ENCODE data around the gene KCNQ5. TPM values are rescaled to one million over a fixed set of nuclear protein-coding genes. Genes with fewer than 3 reads are reported as not detected.

KCNQ5 gene
- polyA plus RNA-seq, 3 donors, result not detected

DNA sequence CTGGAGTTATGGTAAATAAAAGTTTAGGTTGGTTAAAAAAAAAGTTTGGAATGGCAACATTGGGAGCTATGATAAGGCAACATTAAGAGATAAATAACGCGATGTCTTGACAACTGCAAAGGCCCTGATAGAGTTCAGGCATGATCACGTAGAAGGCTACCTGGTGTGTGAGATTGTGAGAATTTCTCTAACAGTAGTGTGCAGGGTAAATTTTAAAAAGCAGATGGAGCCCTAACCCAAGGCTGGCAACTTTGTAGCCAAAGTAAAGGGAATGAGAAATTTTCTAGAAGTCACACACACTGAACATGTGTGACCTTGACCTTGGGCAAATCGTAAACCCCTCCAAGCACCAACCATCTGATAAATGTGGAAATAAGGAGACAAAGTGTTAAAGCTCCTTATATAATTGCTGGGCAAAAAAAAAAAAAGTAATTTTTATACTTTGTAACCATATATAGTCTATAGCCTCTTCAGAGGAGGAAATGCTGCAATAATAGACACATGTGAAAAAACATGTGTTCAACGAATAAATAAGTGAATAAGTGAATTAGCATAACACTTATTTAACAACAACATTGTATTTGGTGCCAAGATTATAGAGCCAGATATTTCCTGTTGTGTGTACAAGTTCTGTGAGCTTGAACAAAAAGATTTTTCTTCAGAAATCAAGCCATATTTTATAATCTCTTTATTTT lies 18.2 kb downstream of the KCNQ5 start:
- H4K20me1 ChIP-seq (ENCODE audit: insufficient read depth, low read length), result no peaks in the 10 kb centered on the region
- 90% methylated on average over 3 of the region's 5 CpGs for WGBS (ENCODE audit: insufficient coverage)
- Mint-ChIP-seq H3K9me3 (no peaks in the 10 kb centered on the region), H3K4me3 (no peak overlapping the region), H3K4me1 (peaks cover 3% of the 10 kb centered on the region), H3K27ac (no peak overlapping the region), H3K27me3 (ENCODE audit: low read depth in 3 of 3) (no peaks in the 10 kb centered on the region), H3K36me3 (no peaks in the 10 kb centered on the region)
- no peak overlapping the region for H2AFZ ChIP-seq (ENCODE audit: insufficient read depth, low read depth, low read length, poor library complexity, severe bottlenecking)
- no peak overlapping the region for H3K4me2 ChIP-seq (replicated peaks; ENCODE audit: extremely low read depth, low read length, poor library complexity, severe bottlenecking)
- H3K9me3 ChIP-seq (replicated peaks in 1 of 2; ENCODE audit: control insufficient read depth in 1 of 2, insufficient read depth in 1 of 2, low read length in 2 of 2), result no peaks in the 10 kb centered on the region
- no peak overlapping the region for H3K4me3 ChIP-seq (replicated peaks in 1 of 3; ENCODE audit: low read depth in 2 of 3, low read length in 3 of 3)
- no peak for TF ChIP-seq CTCF (IDR thresholded peaks at IDR 0.05)
- no peak for DNase-seq
- H3K36me3 ChIP-seq (replicated peaks in 1 of 2; ENCODE audit: control insufficient read depth in 1 of 2, insufficient read depth in 2 of 2, low read length in 2 of 2), result no peaks in the 10 kb centered on the region
- no peaks in the 10 kb centered on the region for H3K27me3 ChIP-seq (ENCODE audit: control insufficient read depth in 2 of 2, insufficient read depth in 2 of 2, low read length in 2 of 2)
- no peak overlapping the region for H3K27ac ChIP-seq (ENCODE audit: low read depth in 1 of 2, low read length in 2 of 2)
- intact Hi-C loops (cut with micrococcal nuclease), result no loop called here
- no peaks in the 10 kb centered on the region for H3K4me1 ChIP-seq (ENCODE audit: control insufficient read depth in 1 of 2, insufficient read depth in 2 of 2, low read length in 2 of 2)
- H3K9ac ChIP-seq (ENCODE audit: insufficient read depth, low read length, poor library complexity, severe bottlenecking), result no peak overlapping the region
- H3K79me2 ChIP-seq (ENCODE audit: insufficient read depth, low read length), result no peaks in the 10 kb centered on the region

- Histone ChIP-seq H3K79me2 (ENCODE audit: insufficient read depth, low read length) (no peaks in the 10 kb centered on the region), H3K27ac (ENCODE audit: low read depth in 1 of 2, low read length in 2 of 2) (no peak overlapping the region), H3K4me2 (replicated peaks; ENCODE audit: extremely low read depth, low read length, poor library complexity, severe bottlenecking) (no peak overlapping the region), H3K4me1 (ENCODE audit: control insufficient read depth in 1 of 2, insufficient read depth in 2 of 2, low read length in 2 of 2) (no peaks in the 10 kb centered on the region), H4K20me1 (ENCODE audit: insufficient read depth, low read length) (no peaks in the 10 kb centered on the region), H2AFZ (ENCODE audit: insufficient read depth, low read depth, low read length, poor library complexity, severe bottlenecking) (no peak overlapping the region), H3K9me3 (replicated peaks in 1 of 2; ENCODE audit: control insufficient read depth in 1 of 2, insufficient read depth in 1 of 2, low read length in 2 of 2) (no peaks in the 10 kb centered on the region), H3K36me3 (replicated peaks in 1 of 2; ENCODE audit: control insufficient read depth in 1 of 2, insufficient read depth in 2 of 2, low read length in 2 of 2) (no peaks in the 10 kb centered on the region), H3K27me3 (ENCODE audit: control insufficient read depth in 2 of 2, insufficient read depth in 2 of 2, low read length in 2 of 2) (no peaks in the 10 kb centered on the region), H3K9ac (ENCODE audit: insufficient read depth, low read length, poor library complexity, severe bottlenecking) (no peak overlapping the region), H3K4me3 (replicated peaks in 1 of 3; ENCODE audit: low read depth in 2 of 3, low read length in 3 of 3) (no peak overlapping the region)
- Mint-ChIP-seq H3K27me3 (ENCODE audit: low read depth in 3 of 3) (no peaks in the 10 kb centered on the region), H3K4me3 (no peak overlapping the region), H3K36me3 (no peaks in the 10 kb centered on the region), H3K27ac (no peak overlapping the region), H3K9me3 (no peaks in the 10 kb centered on the region), H3K4me1 (peaks cover 3% of the 10 kb centered on the region)
- intact Hi-C loops (cut with micrococcal nuclease), result no loop called here
- DNase-seq, result no peak
- TF ChIP-seq CTCF (IDR thresholded peaks at IDR 0.05), result no peak
Observed at GRCh38 chr6:72640615-72640930, 18.7 kb downstream of the KCNQ5 start.

Data from CD14-positive monocyte (primary cell).